Esophagus squamous epithelium (tissue), 5 donors: ENCODE data around the gene SLC7A6OS. TPM values are rescaled to one million over a fixed set of nuclear protein-coding genes. Genes with fewer than 3 reads are reported as not detected.

ENCODE experiments used
- DNase-seq: peaks from one replicate; lab custom pipeline; 2025; lab: John Stamatoyannopoulos, UW
- H3K27ac ChIP-seq, 4 donors: fragments of 200-600 bp; sonication (generic); one replicate each; pipeline ENCODE4 v1.5.1; 2016 to 2019; ENCODE audit warnings: mild to moderate bottlenecking in 1 of 4
- H3K27me3 ChIP-seq, 4 donors: fragments of 200-600 bp; sonication (generic); 1 replicate in 3 of 4; 2 replicates in 1 of 4; pipeline versions ENCODE4 v1.5.1 to v1.6.0; 2017 to 2021; ENCODE audit warnings: antibody characterized with exemption in 1 of 4
- H3K36me3 ChIP-seq, 3 donors: fragments of 200-600 bp; sonication (generic); one replicate each; pipeline ENCODE4 v1.5.1; 2016 to 2019
- H3K4me1 ChIP-seq, 3 donors: fragments of 200-600 bp; sonication (generic); one replicate each; pipeline ENCODE4 v1.5.1; 2017 to 2019
- H3K4me3 ChIP-seq, 4 donors: fragments of 200-600 bp; sonication (generic); 1 replicate in 3 of 4; 2 replicates in 1 of 4; pipeline ENCODE4 v1.5.1; 2016 to 2019; ENCODE audit warnings: mild to moderate bottlenecking in 2 of 4, moderate library complexity in 1 of 4
- H3K9me3 ChIP-seq, 3 donors: fragments of 200-600 bp; sonication (generic); one replicate each; pipeline ENCODE4 v1.5.1; 2016 to 2019
- POLR2A ChIP-seq, 4 donors: fragments of 450-650 bp; IDR thresholded peaks; one replicate each; pipeline ENCODE4 v1.6.1; 2017; ENCODE audit warnings: antibody characterized with exemption in 4 of 4, mild to moderate bottlenecking in 4 of 4, moderate library complexity in 3 of 4
- WGBS, 2 donors: methylation state at CpG; one replicate each; pipeline ENCODE4 v1.1.5; 2018; 5-methylcytosine and 5-hydroxymethylcytosine counted together
- intact Hi-C: fragments of 100-400 bp; cut with DNase I; formaldehyde crosslinking; loops from one replicate; pipeline ENCODE4 v1.15.0; 2022
- total RNA-seq, 4 donors: library from RNA; depleted of rRNA; stranded (reverse); fragments of >200 nt; gene quantifications; one replicate each; pipeline ENCODE4 v1.1.0, GENCODE V29; 2016
- TF ChIP-seq, protein P1 (sequence below), 6 experiments: fragments of 450-650 bp in 4 of 6; fragments of 200-600 bp in 2 of 6; sonication (generic) in 2 of 6; IDR thresholded peaks; one replicate each; pipeline ENCODE4 v1.5.1; 2016 to 2019; ENCODE audit warnings: antibody characterized with exemption in 6 of 6, mild to moderate bottlenecking in 4 of 6, moderate library complexity in 4 of 6
- donor health status: DM: yes; HTN: yes; CAD: no.

Gene SLC7A6OS
- total RNA-seq, 4 donors from 2014 or later = 4.5 to 16.2 (median 6.7) TPM

GRCh38 chr16:68257906-68258800 lies 52.6 kb downstream of the SLC7A6OS start:
- Histone ChIP-seq H3K4me3 (no peak overlapping the region), H3K27me3 (no peaks in the 10 kb centered on the region), H3K9me3 (no peaks in the 10 kb centered on the region), H3K27ac (peak overlapping the region; percentile 38 to 78 (median 50)), H3K36me3 (peaks cover 6 to 76% (median 12%) of the 10 kb centered on the region in 3 donors), H3K4me1 (peaks cover 3 to 22% (median 8%) of the 10 kb centered on the region in 3 donors)
- 56 to 62% methylated on average over 7 of the region's 13 CpGs for WGBS, 2 donors
- no peak for DNase-seq
- intact Hi-C loops = loop anchor here (10.0 kb wide), 1 partner anchor 57 kb away; the partner anchor contains the start of genes PRMT7 and SLC7A6OS
- TF ChIP-seq, protein P1, sequence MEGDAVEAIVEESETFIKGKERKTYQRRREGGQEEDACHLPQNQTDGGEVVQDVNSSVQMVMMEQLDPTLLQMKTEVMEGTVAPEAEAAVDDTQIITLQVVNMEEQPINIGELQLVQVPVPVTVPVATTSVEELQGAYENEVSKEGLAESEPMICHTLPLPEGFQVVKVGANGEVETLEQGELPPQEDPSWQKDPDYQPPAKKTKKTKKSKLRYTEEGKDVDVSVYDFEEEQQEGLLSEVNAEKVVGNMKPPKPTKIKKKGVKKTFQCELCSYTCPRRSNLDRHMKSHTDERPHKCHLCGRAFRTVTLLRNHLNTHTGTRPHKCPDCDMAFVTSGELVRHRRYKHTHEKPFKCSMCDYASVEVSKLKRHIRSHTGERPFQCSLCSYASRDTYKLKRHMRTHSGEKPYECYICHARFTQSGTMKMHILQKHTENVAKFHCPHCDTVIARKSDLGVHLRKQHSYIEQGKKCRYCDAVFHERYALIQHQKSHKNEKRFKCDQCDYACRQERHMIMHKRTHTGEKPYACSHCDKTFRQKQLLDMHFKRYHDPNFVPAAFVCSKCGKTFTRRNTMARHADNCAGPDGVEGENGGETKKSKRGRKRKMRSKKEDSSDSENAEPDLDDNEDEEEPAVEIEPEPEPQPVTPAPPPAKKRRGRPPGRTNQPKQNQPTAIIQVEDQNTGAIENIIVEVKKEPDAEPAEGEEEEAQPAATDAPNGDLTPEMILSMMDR (IDR thresholded peaks at IDR 0.05) = no peak
- no peak for TF ChIP-seq POLR2A (IDR thresholded peaks at IDR 0.05)

DNA sequence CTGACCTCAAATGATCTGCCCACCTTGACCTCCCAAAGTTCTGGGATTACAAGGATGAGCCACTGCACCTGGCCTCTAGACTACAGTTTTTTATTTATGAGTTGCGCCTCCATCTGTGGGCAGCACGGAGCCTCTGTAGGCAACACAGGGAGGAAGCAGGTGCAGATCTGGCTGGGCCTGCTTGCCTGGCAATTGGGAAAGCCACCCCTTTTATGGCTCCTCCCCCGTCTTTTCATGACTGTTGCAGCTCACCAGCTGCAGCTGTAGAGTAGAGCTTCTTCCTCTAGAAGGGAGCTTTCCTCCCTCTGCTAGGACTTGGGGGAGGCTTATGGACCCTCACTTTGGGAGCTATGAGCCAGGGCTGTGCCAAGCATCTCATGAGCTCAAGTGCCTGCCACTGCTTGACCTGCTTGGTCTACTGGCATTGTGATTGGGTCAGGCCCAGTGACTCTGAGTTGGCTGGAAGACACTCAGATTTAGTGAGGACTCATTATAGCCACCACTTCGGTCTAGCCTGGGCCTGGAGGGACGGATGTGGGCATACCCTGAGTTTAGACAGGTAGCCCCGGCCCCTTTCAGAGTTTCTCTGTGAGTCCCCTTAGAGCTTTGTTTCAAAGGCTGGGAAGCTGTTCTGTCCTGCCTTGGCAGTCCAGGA lies 53.4 kb downstream of the SLC7A6OS start:
- intact Hi-C loops = loop anchor here (10.0 kb wide), 1 partner anchor 57 kb away; the partner anchor contains the start of genes PRMT7 and SLC7A6OS
- Histone ChIP-seq H3K4me3 (no peak overlapping the region), H3K27me3 (no peaks in the 10 kb centered on the region), H3K36me3 (peaks cover 6 to 84% (median 12%) of the 10 kb centered on the region in 3 donors), H3K9me3 (no peaks in the 10 kb centered on the region), H3K27ac (peak overlapping the region; percentile 38 to 78 (median 50)), H3K4me1 (peaks cover 3 to 21% (median 8%) of the 10 kb centered on the region in 3 donors)
- no peak for TF ChIP-seq POLR2A (IDR thresholded peaks at IDR 0.05)
- TF ChIP-seq, protein P1 (IDR thresholded peaks at IDR 0.05) = no peak
- WGBS, 2 donors = 66 to 87% methylated on average over 5 to 6 of the region's 6 CpGs
- no peak for DNase-seq

DNA sequence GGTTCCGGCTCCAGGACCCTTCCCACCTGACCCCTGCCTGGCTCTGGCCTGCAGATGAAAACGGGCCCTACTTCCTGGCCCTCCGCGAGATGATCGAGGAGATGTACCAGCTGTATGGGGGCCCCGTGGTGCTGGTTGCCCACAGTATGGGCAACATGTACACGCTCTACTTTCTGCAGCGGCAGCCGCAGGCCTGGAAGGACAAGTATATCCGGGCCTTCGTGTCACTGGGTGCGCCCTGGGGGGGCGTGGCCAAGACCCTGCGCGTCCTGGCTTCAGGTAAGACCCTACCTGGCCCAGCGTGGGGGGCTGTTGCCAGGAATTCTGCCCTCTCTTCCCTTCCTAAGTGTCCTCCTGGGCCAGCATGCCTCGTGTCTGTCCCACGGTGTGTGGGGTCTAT lies 55.0 kb downstream of the SLC7A6OS start:
- intact Hi-C loops = loop anchor here (10.0 kb wide), 1 partner anchor 59 kb away; the partner anchor contains the start of genes PRMT7 and SLC7A6OS
- H3K27me3 ChIP-seq = no peaks in the 10 kb centered on the region
- H3K4me3 ChIP-seq = no peak overlapping the region
- peaks cover 6 to 99% (median 12%) of the 10 kb centered on the region in 3 donors for H3K36me3 ChIP-seq
- no peak for DNase-seq
- no peak overlapping the region for H3K27ac ChIP-seq
- 94 to 95% methylated on average over 4 to 10 of the region's 18 CpGs for WGBS, 2 donors
- peaks cover 3 to 15% (median 8%) of the 10 kb centered on the region in 3 donors for H3K4me1 ChIP-seq
- no peak for TF ChIP-seq POLR2A (IDR thresholded peaks at IDR 0.05)
- TF ChIP-seq, protein P1 (IDR thresholded peaks at IDR 0.05) = no peak
- H3K9me3 ChIP-seq = no peaks in the 10 kb centered on the region

DNA sequence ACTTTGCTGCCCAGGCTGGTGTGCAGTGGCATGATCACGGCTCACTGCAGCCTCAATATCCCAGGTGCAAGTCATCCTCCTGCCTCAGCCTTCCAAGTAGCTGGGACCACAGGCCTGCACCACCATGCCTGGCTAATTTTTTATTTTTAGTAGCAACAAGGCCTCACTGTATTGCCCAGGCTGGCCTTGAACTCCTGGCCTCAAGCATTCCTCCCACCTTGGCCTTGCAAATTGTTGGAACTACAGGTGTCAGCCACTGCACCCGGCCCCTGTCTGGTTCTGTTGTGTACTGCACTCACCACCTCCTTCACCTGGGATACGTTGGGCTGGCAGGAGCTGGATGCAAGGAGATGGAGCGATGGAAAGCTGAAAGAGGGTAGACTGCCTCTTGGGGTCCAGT lies 57.0 kb downstream of the SLC7A6OS start:
- H3K27me3 ChIP-seq = no peaks in the 10 kb centered on the region
- no peaks in the 10 kb centered on the region for H3K9me3 ChIP-seq
- H3K36me3 ChIP-seq = peaks cover 0 to 99% (median 13%) of the 10 kb centered on the region in 3 donors
- intact Hi-C loops = loop anchor here (10.0 kb wide), 1 partner anchor 61 kb away; the partner anchor contains the start of genes PRMT7 and SLC7A6OS
- H3K4me3 ChIP-seq = no peak overlapping the region
- H3K4me1 ChIP-seq = peaks cover 3 to 15% (median 8%) of the 10 kb centered on the region in 3 donors
- no peak for DNase-seq
- no peak for TF ChIP-seq POLR2A (IDR thresholded peaks at IDR 0.05)
- TF ChIP-seq, protein P1 (IDR thresholded peaks at IDR 0.05) = no peak
- 90 to 92% methylated on average over 2 to 4 of the region's 4 CpGs for WGBS, 2 donors
- H3K27ac ChIP-seq = no peak overlapping the region
